ENCODE data around the gene ARHGAP26.

ARHGAP26 gene

GRCh38 chr5:143108498-143109128, 338.4 kb downstream of the ARHGAP26 start:
- no peak overlapping the region for H3K4me3 ChIP-seq (ENCODE audit: low read depth, low read length)
- TF ChIP-seq CTCF (IDR thresholded peaks at IDR 0.05; ENCODE audit: borderline replicate concordance, insufficient read depth, low read depth, low read length), result no peak

- TF ChIP-seq CTCF (IDR thresholded peaks at IDR 0.05; ENCODE audit: borderline replicate concordance, insufficient read depth, low read depth, low read length), result no peak
- no peak overlapping the region for H3K4me3 ChIP-seq (ENCODE audit: low read depth, low read length)
These were observed 340.4 kb downstream of the ARHGAP26 start for GRCh38 chr5:143110591-143110990.

- H3K4me3 ChIP-seq (ENCODE audit: low read depth, low read length), result no peak overlapping the region
- TF ChIP-seq CTCF (IDR thresholded peaks at IDR 0.05; ENCODE audit: borderline replicate concordance, insufficient read depth, low read depth, low read length), result no peak
These were observed 341.6 kb downstream of the ARHGAP26 start for GRCh38 chr5:143111799-143112198.

GRCh38 chr5:143113461-143113860, 343.3 kb downstream of the ARHGAP26 start:
- TF ChIP-seq CTCF (IDR thresholded peaks at IDR 0.05; ENCODE audit: borderline replicate concordance, insufficient read depth, low read depth, low read length), result no peak
- no peak overlapping the region for H3K4me3 ChIP-seq (ENCODE audit: low read depth, low read length)

- H3K4me3 ChIP-seq (ENCODE audit: low read depth, low read length), result no peak overlapping the region
- no peak for TF ChIP-seq CTCF (IDR thresholded peaks at IDR 0.05; ENCODE audit: borderline replicate concordance, insufficient read depth, low read depth, low read length)
These were observed 344.3 kb downstream of the ARHGAP26 start for GRCh38 chr5:143114481-143114880.

GRCh38 chr5:143115381-143115780, 345.2 kb downstream of the ARHGAP26 start:
- H3K4me3 ChIP-seq (ENCODE audit: low read depth, low read length), result no peak overlapping the region
- TF ChIP-seq CTCF (IDR thresholded peaks at IDR 0.05; ENCODE audit: borderline replicate concordance, insufficient read depth, low read depth, low read length), result no peak

- no peak overlapping the region for H3K4me3 ChIP-seq (ENCODE audit: low read depth, low read length)
- TF ChIP-seq CTCF (IDR thresholded peaks at IDR 0.05; ENCODE audit: borderline replicate concordance, insufficient read depth, low read depth, low read length), result no peak
These were observed 346.6 kb downstream of the ARHGAP26 start for GRCh38 chr5:143116814-143117213.
